Tibial artery (tissue), 4 donors: ENCODE data around the gene ZNF20.

Experiments
- DNase-seq, 2 donors: peaks; one replicate each; pipeline ENCODE4 v3.0.0-alpha.2; 2019
- H3K27ac ChIP-seq, 2 donors: fragments of 200-600 bp; sonication (generic) in 1 of 2; 1 replicate in 1 of 2; 2 replicates in 1 of 2; pipeline ENCODE4 v1.5.1; 2018 to 2019; ENCODE audit warnings: mild to moderate bottlenecking in 1 of 2
- H3K27me3 ChIP-seq, 2 donors: fragments of 200-600 bp; sonication (generic) in 1 of 2; one replicate each; pipeline versions ENCODE4 v1.5.1 to v1.6.0; 2016 to 2019
- H3K36me3 ChIP-seq, 3 donors: fragments of 200-600 bp; sonication (generic) in 2 of 3; one replicate each; pipeline ENCODE4 v1.5.1; 2016 to 2019; ENCODE audit warnings: mild to moderate bottlenecking in 2 of 3
- H3K4me1 ChIP-seq, 4 donors: fragments of 200-600 bp; sonication (generic) in 2 of 4; 1 replicate in 3 of 4; 2 replicates in 1 of 4; pipeline ENCODE4 v1.5.1; 2016 to 2019
- H3K4me3 ChIP-seq, 2 donors: fragments of 200-600 bp; sonication (generic) in 1 of 2; 1 replicate in 1 of 2; 2 replicates in 1 of 2; pipeline ENCODE4 v1.5.1; 2018 to 2019; ENCODE audit warnings: mild to moderate bottlenecking in 2 of 2
- H3K9me3 ChIP-seq, 3 donors: fragments of 200-600 bp; sonication (generic) in 1 of 3; one replicate each; pipeline ENCODE4 v1.5.1; 2016 to 2019
- CTCF ChIP-seq, 2 experiments: fragments of 200-600 bp in 1 of 2; fragments of 450-650 bp in 1 of 2; IDR thresholded peaks; one replicate each; pipeline ENCODE4 v1.5.1; 2017 to 2019; ENCODE audit warnings: antibody characterized with exemption in 2 of 2, mild to moderate bottlenecking in 1 of 2, moderate library complexity in 1 of 2
- intact Hi-C: fragments of 100-400 bp; cut with DNase I; formaldehyde crosslinking; loops from one replicate; pipeline ENCODE4 v1.15.0; 2023; ENCODE audit warnings: low total_unique reads

ZNF20 gene

GRCh38 chr19:12162882-12163806, 23.0 kb upstream of the ZNF20 start, which contains the start of gene ZNF136:
TSS of gene ZNF136 (plus strand) at chr19:12163096. CDS start at chr19:12163204, 108 bp downstream.
- H3K27me3 ChIP-seq: no peaks in the 10 kb centered on the region

GRCh38 chr19:12162513-12162881, 22.3 kb upstream of the ZNF20 start:
- peaks cover 0 to 40% (median 26%) of the 10 kb centered on the region in 4 donors for H3K4me1 ChIP-seq
- intact Hi-C loops: loop anchor here (10.0 kb wide), 1 partner anchor 132 kb away; the partner anchor contains the start of gene ZNF44

More at GRCh38 chr19:12162882-12163806, 23.0 kb upstream of the ZNF20 start, which contains the start of gene ZNF136:
- TF ChIP-seq CTCF (IDR thresholded peaks at IDR 0.05): no peak
- H3K27ac ChIP-seq: peak within 1 kb of the TSS; percentile 93 to 96
- no peaks in the 10 kb centered on the region for H3K9me3 ChIP-seq
- intact Hi-C loops: loop anchor here (10.0 kb wide), 1 partner anchor 132 kb away; the partner anchor contains the start of gene ZNF44
- peaks cover 0 to 4% (median 4%) of the 10 kb centered on the region in 3 donors for H3K36me3 ChIP-seq
- H3K4me3 ChIP-seq: peak within 1 kb of the TSS; percentile 73 to 95
- peaks cover 0 to 40% (median 26%) of the 10 kb centered on the region in 4 donors for H3K4me1 ChIP-seq
- DNase-seq: peak; percentile 92 to 98

GRCh38 chr19:12159773-12160414, 19.7 kb upstream of the ZNF20 start:
- no peak for DNase-seq
- peaks cover 0 to under 1% (median under 1%) of the 10 kb centered on the region in 3 donors for H3K36me3 ChIP-seq
- no peak overlapping the region for H3K27ac ChIP-seq
- no peaks in the 10 kb centered on the region for H3K9me3 ChIP-seq
- H3K27me3 ChIP-seq: no peaks in the 10 kb centered on the region
- intact Hi-C loops: loop anchor here (10.0 kb wide), 1 partner anchor 135 kb away; the partner anchor contains the start of gene ZNF44
- TF ChIP-seq CTCF (IDR thresholded peaks at IDR 0.05): no peak
- H3K4me1 ChIP-seq: peaks cover 0 to 24% (median 22%) of the 10 kb centered on the region in 4 donors
- no peak overlapping the region for H3K4me3 ChIP-seq

More at GRCh38 chr19:12162513-12162881, 22.3 kb upstream of the ZNF20 start:
- DNase-seq: no peak
- H3K27ac ChIP-seq: peak overlapping the region; percentile 93 to 96
- peak overlapping the region; percentile 73 to 95 for H3K4me3 ChIP-seq
- H3K27me3 ChIP-seq: no peaks in the 10 kb centered on the region
- H3K9me3 ChIP-seq: no peaks in the 10 kb centered on the region
- no peak for TF ChIP-seq CTCF (IDR thresholded peaks at IDR 0.05)
- peaks cover 0 to 4% (median 4%) of the 10 kb centered on the region in 3 donors for H3K36me3 ChIP-seq

GRCh38 chr19:12156223-12157058, 16.3 kb upstream of the ZNF20 start, which contains the start of gene ZNF625:
TSS of gene ZNF625 (minus strand) at chr19:12156734. CDS start at chr19:12156558, 176 bp downstream.
- no peak for TF ChIP-seq CTCF (IDR thresholded peaks at IDR 0.05)
- intact Hi-C loops: no loop called here
- Histone ChIP-seq H3K27me3 (no peaks in the 10 kb centered on the region), H3K4me1 (peaks cover 0 to 13% (median 5%) of the 10 kb centered on the region in 4 donors), H3K36me3 (peaks cover 0 to 1% (median 0%) of the 10 kb centered on the region in 3 donors), H3K4me3 (peak within 1 kb of the TSS; percentile 85 to 87), H3K27ac (peak within 1 kb of the TSS; percentile 86 to 91), H3K9me3 (no peaks in the 10 kb centered on the region)
- DNase-seq: peak; percentile 88 to 94
